CD4-positive, alpha-beta T cell treated with Interleukin-17A for 4 hours (primary cell): ENCODE measurements around the gene INPP5A.
"Not testable (repeated sequence)": the region's sequence is repeated elsewhere in the genome, so short reads cannot be mapped to it uniquely, and the experiment has no call there.

Experiments
- DNase-seq: peaks from one replicate; pipeline ENCODE4 v3.0.0-alpha.2; 2020; ENCODE audit warnings: mixed read lengths

Gene INPP5A, protein sequence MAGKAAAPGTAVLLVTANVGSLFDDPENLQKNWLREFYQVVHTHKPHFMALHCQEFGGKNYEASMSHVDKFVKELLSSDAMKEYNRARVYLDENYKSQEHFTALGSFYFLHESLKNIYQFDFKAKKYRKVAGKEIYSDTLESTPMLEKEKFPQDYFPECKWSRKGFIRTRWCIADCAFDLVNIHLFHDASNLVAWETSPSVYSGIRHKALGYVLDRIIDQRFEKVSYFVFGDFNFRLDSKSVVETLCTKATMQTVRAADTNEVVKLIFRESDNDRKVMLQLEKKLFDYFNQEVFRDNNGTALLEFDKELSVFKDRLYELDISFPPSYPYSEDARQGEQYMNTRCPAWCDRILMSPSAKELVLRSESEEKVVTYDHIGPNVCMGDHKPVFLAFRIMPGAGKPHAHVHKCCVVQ

DNA sequence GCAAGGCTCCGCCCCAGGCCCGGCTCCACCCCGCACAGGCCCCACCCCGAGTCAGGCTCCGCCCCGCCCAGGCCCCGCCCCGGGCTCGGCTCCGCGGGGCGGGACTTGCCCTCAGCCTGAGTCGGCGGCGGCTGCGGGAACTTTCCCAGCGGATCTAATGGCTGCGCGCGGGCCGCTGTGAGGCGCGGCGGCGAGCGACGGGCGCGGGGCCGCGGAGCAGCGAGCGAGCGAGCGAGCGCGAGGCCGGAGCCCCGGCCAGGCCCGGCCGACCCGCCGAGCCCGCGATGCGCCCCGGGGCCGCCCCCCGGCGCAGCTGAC is at the start of gene INPP5A:
Gene INPP5A, plus strand, starts transcription at position 104 of the 318 bp plus-strand sequence. CDS start 310 bp downstream, outside the sequence.
- DNase-seq, result no peak

DNA sequence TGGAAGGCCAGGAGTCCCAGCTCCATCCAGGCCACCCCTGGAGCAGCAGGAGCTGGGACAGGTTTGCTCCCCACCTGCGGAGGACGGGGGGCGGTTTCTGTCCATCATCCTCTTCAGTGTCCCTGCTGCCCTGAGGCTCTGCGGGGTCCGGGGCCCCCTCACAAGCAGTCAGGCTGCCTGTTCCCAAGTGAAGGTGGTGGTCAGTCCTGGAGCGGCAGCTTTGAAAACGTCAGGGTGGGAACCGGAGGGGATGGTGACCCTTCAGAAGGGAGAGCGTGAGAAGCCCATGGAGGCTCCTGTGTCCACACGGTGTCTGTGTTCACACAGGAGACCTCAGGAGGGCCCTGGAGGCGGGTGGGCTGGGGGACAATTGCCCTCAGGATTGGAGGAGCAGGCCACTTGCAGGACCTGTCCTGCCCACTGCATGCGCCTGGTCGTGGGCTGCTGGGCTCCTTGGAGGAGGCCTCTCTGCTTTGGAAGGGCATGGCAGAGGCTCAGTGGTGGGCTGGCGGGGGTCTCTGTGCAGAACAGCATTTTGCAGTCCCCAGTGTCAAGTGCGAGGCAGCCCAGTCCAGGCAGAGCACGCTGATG is 49.3 kb upstream of the INPP5A start:
- DNase-seq, result no peak

DNA sequence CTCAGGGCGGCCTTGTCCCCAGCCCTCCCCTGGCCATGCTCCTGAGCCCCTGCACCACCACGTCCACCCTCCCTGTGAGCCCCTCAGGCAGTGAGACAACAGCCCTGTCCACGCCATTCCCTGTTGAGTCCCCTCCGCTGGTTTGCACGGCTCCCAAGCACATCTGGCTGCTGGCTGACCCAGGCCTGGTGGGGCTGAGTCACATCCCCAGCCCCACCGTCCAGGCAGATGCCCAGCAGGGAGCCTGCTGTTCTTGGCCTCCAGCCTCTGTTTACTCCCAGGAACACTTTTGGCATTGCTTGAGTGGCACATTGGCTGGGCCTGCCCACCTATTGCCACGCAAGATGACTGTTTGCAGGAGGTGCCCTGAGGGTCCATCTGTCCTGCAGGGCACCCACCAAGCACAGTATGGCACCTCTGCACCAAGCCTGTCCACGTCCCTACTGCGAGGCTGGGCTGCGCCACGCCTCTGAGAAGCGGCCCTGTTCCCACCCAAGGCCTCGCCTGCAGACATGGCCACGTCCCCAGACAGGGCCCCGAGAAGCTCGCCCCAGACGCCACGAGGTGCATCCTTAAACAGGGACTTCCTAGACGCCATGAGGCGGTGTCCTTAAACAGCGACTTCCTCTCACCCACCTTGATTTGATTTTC is 48.4 kb upstream of the INPP5A start:
- DNase-seq, result no peak

DNA sequence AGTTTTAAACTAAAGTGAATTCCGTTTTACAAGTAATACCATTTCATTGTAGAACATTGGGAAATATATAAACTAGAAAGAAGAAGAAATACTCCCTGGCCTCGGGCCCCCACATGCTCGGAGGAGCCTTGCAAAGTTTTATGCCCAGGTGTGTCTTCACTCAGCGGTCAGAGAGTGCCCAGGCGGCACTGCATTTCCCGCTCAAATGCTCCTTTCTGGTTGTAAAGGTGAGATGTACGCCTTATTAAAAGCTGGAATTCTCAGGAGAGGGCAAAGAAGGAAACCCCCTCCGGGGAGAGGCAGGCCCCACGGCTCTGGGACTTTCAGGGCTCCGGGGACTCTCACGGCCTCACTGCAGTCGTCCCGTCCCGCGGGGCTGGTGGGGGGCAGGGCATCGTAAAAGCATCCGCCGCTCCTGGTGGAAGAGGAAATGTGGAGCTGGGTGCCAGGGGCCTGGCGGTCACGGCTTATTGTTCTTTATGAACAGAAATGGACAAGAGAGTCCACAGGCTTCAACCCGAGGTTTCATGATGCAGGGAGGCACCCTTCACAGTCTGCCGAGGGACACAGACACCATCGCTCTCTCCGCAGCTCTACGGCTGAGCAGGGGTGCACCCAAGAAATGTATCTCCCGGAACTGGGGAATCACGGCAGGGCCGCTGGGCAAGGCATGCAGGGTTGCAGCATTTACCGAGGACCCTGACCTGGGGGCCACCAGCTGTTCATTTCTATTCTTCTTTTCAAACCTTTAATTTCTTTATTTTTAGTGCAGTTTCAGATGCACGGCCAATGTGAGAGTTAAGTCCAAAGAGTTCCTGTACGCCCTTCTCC is 47.7 kb upstream of the INPP5A start:
- no peak for DNase-seq

DNA sequence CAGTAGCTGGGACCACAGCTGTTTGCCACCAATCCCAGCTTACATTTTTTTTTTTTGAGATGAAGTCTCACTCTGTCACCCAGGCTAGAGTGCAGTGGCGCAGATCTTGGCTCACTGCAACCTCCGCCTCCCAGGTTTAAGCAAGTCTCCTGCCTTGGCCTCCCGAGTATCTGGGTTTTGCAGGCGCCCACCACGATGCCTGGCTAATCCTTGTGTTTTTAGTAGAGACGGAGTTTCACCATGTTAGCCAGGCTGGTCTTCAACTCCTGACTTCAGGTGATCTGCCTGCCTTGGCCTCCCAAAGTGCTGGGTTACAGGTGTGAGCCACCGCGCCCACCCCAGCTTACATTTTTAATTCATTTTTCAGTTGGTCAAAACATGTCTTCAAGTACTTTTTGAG is 46.1 kb upstream of the INPP5A start:
- not testable (repeated sequence) for DNase-seq

DNA sequence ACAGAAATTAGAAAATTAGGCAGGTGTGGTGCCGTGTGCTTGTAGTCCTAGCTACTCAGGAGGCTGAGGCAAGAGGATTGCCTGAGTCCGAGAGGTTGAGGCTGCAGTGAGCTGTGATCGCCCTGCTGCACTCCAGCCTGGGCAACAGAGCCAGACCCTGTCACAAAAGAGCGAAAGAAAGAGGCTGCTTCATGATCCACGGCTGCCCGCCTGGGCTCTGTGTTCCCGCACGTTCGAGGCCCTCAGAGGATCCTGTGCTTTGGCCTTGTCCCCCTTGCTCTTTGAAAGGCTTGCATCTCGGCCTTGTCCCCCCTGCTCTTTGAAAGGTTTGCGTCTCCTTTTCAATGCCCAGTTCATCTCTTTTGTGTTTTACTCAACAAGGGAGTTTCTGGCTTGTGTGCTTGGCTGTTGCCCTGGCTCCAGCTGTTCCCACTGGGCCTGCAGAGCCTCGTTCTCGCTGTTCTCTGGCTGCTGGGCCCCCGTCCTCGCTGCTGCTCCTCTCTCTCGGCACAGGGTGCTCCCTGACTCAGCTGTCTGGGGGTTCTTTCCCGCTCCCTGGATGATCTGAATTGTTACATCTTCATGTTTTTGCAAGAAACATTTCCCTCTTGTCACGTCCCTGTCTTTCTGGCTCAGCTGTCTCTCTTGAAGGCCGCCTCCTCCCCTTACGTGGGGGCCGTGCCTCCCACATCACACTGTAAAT is 45.1 kb upstream of the INPP5A start:
- DNase-seq, result no peak

DNA sequence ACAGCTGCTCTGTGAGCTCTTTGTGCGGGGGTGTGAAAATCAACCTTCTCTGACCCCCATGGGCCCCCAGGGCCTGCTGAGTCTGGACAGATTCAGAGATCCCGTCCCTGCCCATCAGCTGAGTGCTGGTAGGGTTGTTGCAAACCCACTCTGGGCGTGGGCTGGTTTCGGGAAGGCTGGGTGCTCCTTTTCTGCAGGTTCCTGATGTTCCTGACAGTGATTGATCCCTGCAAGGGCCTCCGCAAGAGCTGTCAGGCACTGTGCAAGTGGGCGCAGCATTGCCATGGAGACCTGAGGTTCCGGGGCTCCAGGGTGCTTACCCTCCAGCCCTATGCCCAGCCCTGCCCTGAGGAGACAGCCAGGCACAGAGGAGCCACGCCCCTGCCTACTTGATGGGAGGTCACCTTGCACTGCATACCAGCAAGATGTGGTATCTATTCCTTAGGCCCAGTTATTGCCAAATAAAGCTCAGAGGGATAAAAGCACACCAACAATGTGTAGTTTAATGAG is 44.3 kb upstream of the INPP5A start:
- DNase-seq, result no peak

DNA sequence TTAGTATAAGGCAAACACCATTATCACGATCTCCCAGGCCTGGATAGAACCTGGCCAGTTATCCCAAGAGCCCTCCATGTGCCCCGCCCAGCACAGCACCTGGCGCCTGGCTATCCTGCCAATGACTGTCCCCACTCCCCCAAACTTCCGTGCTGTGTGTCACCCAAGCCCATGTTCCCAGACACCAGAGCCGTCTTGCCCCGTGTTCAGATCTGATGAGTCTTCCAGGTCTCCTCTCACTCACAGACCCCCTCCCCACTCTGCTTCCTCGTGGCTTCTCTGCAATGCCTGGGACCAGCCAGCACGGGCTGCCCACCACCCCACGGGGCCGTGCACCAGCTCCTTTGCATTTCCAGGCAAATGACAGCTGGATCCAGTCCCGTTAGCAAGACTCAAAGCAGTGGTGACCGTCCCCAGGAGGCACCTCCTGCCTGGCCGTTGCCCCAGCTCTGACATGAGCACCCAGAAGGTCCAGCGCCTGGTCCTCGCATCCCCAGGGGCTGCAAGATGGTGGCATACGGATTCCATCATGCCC is 43.8 kb upstream of the INPP5A start:
- DNase-seq, result no peak

DNA sequence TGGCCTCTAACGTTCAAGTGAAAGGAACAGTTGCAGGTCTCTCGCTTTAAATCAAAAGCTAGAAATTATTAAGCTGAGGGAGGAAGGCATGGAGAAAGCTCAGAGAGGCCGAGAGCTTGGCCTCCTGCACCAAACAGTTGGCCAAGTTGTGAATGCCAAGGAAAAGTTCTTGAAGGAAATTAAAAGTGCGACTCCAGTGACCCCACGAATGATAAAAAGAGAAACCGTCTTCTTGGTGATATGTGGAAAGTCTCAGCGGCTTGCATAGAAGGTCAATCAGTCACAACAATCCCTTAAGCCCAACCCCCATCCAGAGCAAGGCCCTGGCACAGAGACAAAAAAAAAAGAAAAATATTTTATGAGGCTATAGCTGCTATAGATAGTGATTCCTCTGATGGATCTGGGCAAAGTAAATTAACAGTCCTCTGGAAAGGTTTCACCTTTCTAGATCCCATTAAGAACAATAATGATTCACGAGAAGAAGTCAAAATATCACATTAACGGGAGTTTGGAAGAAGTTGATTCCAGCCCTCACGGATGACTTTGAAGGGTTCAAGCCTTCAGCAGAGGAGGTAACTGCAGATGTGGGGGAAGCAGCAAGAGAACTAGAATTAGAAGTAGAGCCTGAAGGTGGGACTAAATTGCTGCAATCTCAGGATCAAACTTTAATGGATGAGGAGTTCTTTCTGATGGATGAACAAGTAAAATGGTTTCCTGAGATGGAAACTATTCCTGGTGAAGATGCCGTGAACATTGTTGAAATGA is 42.5 kb upstream of the INPP5A start:
- no peak for DNase-seq

DNA sequence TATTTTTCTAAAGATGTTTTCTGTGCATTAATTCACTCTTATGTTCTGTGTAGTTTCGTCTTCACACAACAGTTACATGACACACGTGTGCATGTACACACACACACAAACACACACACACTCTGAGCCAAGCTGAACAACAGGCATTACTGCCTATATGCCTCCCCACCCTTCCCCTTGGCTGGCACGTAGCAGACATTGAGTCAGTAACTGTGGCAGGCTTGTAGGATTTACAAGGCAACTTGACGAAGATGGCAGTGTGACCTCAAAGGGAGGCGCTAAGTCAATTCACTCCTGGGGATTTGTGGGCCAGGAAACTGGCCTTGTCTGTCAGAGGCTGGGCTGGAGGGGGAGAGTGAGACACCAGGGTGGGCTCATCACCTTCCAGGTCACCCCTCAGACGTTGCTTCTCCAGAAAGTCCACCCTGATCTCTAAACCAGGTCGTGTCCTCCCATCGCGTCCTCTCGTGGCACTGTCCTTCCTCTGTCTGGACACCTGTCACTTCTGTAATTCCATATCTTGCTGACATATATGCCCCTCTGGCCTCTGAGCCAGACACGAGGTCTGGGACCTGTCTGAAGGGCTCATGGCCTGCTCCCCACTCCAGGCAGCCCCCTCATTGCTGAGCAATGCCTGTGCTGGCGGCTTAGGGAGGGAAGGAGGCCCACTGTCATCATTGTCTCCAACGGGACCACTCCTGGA is 41.1 kb upstream of the INPP5A start:
- DNase-seq, result no peak

DNA sequence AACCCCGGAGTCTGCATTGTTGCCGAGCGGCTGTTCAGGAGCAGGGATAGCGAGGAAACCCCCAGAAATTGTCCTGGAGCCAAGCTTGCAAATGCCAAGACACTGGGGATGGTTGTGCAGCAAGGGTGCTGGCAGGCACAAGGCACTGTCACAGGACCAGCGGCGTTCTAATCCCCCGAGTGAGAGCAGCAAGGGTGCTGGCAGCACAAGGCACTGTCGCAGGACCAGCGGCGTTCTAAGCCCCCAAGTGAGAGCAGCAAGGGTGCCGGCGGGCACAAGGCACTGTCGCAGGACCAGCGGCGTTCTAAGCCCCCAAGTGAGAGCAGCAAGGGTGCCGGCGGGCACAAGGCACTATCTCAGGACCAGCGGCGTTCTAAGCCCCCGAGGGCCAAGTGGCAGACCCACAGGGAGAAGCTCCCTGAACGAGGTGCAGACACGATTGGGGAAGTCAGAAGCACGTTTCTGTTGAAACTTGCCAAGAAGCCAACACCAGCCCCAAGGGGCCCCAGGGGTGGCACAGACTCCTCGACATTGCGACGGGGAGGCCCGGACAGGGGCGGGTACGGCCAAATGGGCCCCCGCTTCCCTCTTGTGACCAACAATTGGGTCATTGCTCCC is 40.4 kb upstream of the INPP5A start:
- DNase-seq, result no peak

DNA sequence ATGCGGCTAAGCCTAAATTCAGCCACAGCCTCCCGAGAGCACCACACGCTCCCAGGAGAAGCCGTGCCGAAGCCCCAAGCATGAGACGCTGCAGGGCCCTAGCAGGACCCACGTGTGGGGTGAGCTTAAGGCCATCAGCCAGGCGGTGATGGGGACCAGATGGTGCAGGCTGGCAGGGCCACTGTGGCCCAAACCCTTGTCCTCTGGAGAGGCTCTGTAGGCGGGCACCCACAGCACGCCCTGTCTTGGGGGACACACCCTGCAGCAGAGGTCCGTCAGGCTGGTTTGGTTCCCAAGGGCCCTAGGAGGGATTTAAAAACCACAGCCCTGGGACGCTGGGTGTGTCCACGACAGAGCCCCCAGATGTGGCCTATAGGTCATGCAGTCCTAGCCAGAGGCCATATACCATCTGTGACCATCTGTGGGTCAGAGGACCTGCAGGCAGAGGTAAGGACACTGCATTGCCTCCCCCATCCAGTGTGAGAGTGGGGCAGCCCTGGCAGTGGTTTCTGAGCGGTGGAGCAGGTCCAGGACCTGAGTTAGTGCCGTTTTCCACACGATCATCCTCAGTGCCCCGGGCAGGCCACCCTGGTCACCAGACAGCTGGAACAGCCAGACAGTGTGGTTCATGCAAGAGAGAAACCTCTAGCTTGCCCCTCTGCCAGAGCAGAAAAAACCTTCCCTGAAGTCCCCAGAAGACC is 39.6 kb upstream of the INPP5A start:
- DNase-seq, result no peak

DNA sequence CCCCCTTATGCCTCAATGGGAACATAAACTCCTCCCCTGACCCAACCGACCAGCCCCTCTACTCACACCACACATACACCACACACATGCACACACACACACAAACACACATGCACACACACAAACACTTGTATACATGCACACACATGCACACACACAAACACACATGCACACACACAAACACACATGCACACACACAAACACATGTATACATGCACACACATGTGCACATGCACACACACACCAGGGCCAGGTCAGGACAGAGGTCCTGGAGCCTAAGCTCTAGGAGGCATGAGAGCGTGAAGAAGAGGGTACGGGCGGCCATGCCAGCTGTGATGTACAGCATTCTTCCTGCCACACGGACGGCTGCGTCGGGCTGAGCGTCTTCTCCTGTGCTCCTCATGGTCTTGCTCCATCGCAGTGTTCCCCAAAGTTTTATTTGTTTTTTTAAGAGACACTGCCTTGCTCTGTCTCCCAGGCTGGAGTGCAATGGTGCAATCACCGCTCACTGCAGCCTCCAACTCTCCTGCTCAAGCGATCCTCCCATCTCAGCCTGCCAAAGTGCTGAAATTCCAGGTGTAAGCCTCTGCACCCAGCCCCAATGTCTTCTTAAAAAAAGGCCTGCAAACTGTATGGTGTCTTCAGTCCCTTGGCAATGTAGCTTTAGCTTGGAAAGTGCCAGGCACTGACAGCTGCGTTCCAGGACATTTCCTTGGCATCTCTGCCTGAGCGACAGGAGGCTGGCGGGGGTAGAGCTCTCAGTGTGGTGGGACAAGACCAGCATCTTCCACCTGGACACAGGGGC is 38.8 kb upstream of the INPP5A start:
- DNase-seq, result no peak

DNA sequence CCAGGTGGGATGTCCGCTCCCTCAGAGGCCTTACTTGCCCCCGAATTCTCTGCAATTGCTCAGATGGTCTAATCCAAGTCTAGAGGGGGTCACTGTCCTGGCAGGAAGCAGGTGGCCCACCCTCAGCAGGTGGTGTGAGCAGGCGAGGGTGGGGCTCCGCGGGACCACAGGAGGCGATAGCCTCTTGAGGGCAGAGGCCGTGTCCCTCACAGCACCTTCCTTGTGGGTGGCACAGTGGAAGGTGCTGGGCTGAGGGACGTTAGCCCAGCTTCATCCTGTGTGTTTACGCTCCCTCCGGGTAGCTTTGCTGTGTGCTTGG is 38.3 kb upstream of the INPP5A start:
- DNase-seq, result no peak

DNA sequence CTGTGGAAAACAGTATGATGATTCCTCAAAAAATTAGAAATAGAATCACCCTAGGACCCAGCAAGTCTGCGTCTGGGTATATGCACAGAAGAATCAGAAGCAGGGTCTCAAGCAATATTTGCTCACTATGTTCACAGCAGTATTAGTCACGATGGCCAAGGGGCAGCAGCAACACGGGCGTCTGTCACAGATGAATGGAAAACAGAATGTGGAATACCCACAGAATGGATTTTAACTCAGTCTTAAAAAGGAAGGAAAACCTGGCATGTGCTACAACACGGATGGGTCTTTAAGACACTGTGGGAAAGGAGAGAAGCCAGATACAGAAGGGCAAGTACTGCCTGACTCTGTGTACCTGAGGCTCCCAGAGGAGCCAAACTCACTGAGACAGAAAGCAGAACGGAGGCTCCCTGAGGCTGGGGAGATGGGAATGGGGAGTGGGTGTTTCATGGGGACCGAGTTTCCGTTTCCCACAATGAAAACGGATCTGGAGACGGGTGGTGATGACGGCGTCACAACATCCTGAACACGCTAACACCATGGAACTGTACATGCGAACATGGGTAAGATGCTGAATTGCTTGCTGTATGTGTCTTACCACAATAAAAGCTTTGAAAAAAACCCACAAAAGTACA is 36.7 kb upstream of the INPP5A start:
- no peak for DNase-seq

DNA sequence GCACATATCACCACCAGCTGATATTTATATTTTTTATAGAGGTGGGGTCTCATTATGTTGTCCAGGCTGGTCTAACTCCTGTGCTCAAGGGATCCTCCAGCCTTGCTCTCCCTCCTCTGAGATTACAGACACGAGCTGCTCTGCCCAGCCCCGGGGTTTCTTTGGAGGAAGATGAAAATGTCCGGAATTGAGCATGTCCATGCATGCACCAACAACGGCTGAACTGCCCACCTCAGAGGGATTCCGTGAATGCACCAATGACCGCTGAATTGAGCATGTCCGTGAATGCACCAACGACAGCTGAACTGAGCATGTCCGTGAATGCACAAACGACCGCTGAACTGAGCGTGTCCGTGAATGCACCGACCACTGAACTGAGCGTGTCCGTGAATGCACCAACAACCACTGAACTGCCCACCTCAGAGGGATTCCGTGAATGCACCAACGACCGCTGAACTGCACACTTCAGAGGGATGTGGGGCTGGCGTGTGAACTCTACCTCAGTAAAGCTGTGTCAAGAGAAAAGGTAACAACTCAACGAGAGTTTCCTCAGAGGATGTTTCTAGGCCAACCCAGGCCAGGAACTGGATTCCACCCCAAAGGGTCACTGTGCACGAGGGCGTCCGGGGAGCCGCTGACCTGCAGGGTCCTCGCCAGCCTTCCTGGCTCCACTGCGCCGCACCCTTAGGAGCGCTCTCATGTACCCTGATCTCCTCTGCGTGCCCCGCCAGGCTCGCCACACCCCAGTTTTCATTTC is 34.9 kb upstream of the INPP5A start:
- DNase-seq, result no peak

DNA sequence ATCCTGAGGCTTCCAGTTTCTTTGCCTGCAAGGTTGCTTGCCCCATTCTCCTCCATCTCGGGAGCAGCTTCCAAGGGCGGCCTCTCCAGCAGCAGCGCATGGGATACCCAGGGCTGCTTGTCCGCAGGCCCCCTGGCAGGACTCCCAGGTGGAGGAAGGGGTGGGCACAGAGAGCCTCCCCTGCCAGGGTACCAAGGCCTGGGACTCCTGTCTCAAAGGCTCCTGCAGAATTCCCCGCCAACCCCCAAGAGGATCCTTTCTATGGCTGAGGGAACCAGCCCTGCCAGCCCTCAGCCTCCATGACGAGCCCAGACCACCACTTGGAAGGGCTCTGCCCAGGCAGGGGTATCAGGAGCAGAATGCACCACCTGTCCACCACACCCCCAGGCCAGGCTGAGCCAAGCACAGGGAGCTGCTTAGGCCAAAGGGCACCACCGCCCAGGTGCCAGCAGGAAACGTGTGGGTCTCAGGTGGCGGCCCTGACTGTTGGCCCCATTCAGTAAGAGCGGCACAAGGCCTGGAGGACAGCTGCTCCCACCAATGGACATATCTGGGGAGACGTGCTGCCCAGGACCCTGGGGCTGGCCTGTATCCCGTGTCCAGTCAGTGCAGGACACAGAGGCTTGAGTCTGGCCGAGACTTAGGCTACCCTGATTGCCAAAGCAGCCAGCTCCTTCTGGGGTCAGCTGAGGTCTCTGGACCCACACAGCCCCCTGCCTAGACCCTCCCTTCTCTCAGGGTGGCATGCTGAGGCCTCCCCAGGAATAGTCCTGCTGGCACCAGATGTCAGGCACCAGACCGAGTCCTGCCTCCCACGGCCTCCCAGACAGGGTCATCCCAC is 33.8 kb upstream of the INPP5A start:
- DNase-seq, result no peak
